OCI-LY1 (cell line): ENCODE results near the gene HTT.

ENCODE experiments used
- H2AFZ ChIP-seq: fragments of 200-600 bp; sonication (generic), shearing (Covaris generic); 2 replicates; pipeline ENCODE4 v1.6.0; 2014; ENCODE audit warnings: antibody characterized with exemption, mild to moderate bottlenecking, low read length
- H3F3A ChIP-seq: fragments of 200-600 bp; sonication (generic), shearing (Covaris generic); 2 replicates; pipeline ENCODE4 v1.6.0; 2014; ENCODE audit warnings: mild to moderate bottlenecking, antibody characterized with exemption, low read length, moderate library complexity; ENCODE audit not compliant: insufficient read depth
- H3K27ac ChIP-seq: fragments of 200-600 bp; sonication (generic); 2 replicates; pipeline ENCODE4 v1.5.1; 2014; ENCODE audit warnings: low read length, mixed run types, mild to moderate bottlenecking, low read depth; ENCODE audit not compliant: poor library complexity, severe bottlenecking
- H3K27me3 ChIP-seq: fragments of 200-600 bp; sonication (generic); 2 replicates; pipeline ENCODE4 v1.6.0; 2014; ENCODE audit warnings: antibody characterized with exemption, mild to moderate bottlenecking, low read length, moderate library complexity; ENCODE audit not compliant: insufficient read depth
- H3K36me3 ChIP-seq: fragments of 200-600 bp; sonication (generic); 2 replicates; pipeline ENCODE4 v1.6.1; 2014; ENCODE audit warnings: mild to moderate bottlenecking, antibody characterized with exemption, low read length, moderate library complexity, mixed read lengths; ENCODE audit not compliant: insufficient read depth
- H3K4me1 ChIP-seq: fragments of 200-600 bp; sonication (generic); 2 replicates; pipeline ENCODE4 v1.5.1; 2014; ENCODE audit warnings: mild to moderate bottlenecking, low read length, moderate library complexity; ENCODE audit not compliant: insufficient read depth, severe bottlenecking
- H3K4me2 ChIP-seq: fragments of 200-600 bp; sonication (generic), shearing (Covaris generic); 2 replicates; pipeline ENCODE4 v1.6.1; 2014; ENCODE audit warnings: low read length
- H3K4me3 ChIP-seq: fragments of 200-600 bp; sonication (generic); 2 replicates; pipeline ENCODE4 v1.5.1; 2014; ENCODE audit warnings: low read length, low read depth, mild to moderate bottlenecking, mixed read lengths; ENCODE audit not compliant: poor library complexity, severe bottlenecking
- H3K79me2 ChIP-seq: fragments of 200-600 bp; shearing (Covaris generic); 2 replicates; pipeline ENCODE4 v1.6.1; 2016; ENCODE audit warnings: mixed run types, low read length, mixed read lengths; ENCODE audit not compliant: insufficient read depth
- H3K9ac ChIP-seq: fragments of 200-600 bp; sonication (generic), shearing (Covaris generic); 2 replicates; pipeline ENCODE4 v1.6.1; 2014; ENCODE audit warnings: mild to moderate bottlenecking, low read length, mixed read lengths
- H3K9me2 ChIP-seq: fragments of 200-600 bp; sonication (generic), shearing (Covaris generic); 2 replicates; pipeline ENCODE4 v1.6.1; 2014; ENCODE audit warnings: low read depth, mild to moderate bottlenecking, low read length, mixed read lengths
- H3K9me3 ChIP-seq: fragments of 200-600 bp; shearing (Covaris generic); 2 replicates; pipeline ENCODE4 v1.6.1; 2014; ENCODE audit warnings: low read length, mixed read lengths
- H4K20me1 ChIP-seq: fragments of 200-600 bp; sonication (generic), shearing (Covaris generic); 2 replicates; pipeline ENCODE4 v1.6.0; 2016; ENCODE audit warnings: mild to moderate bottlenecking, low read length; ENCODE audit not compliant: insufficient read depth
- CTCF ChIP-seq: fragments of 200-600 bp; sonication (generic), shearing (Covaris generic); IDR thresholded peaks from 2 replicates; pipeline ENCODE4 v1.5.1; 2017; ENCODE audit warnings: mild to moderate bottlenecking, antibody characterized with exemption, low read length, moderate library complexity, mixed read lengths
- EZH2 ChIP-seq: fragments of 200-600 bp; sonication (generic), shearing (Covaris generic); IDR thresholded peaks from 2 replicates; pipeline ENCODE4 v1.8.0; 2017; ENCODE audit warnings: borderline replicate concordance, mixed run types, mild to moderate bottlenecking, antibody characterized with exemption, low read length, moderate library complexity, mixed read lengths

The HTT gene

GRCh38 chr4:3263876-3264193, 189.4 kb downstream of the HTT start:
- H3K36me3 ChIP-seq: no peaks in the 10 kb centered on the region
- no peaks in the 10 kb centered on the region for H3K27me3 ChIP-seq
- H3K27ac ChIP-seq: no peak overlapping the region
- H3K4me1 ChIP-seq: no peaks in the 10 kb centered on the region
- no peak overlapping the region for H3K4me3 ChIP-seq
- no peaks in the 10 kb centered on the region for H3K9me2 ChIP-seq
- TF ChIP-seq CTCF: no peak
- TF ChIP-seq EZH2: no peak
- no peak overlapping the region for H2AFZ ChIP-seq
- no peak overlapping the region for H3K4me2 ChIP-seq
- H4K20me1 ChIP-seq: no peaks in the 10 kb centered on the region
- H3K9ac ChIP-seq: no peak overlapping the region
- H3K79me2 ChIP-seq: no peaks in the 10 kb centered on the region
- H3K9me3 ChIP-seq: no peaks in the 10 kb centered on the region
- no peaks in the 10 kb centered on the region for H3F3A ChIP-seq

DNA sequence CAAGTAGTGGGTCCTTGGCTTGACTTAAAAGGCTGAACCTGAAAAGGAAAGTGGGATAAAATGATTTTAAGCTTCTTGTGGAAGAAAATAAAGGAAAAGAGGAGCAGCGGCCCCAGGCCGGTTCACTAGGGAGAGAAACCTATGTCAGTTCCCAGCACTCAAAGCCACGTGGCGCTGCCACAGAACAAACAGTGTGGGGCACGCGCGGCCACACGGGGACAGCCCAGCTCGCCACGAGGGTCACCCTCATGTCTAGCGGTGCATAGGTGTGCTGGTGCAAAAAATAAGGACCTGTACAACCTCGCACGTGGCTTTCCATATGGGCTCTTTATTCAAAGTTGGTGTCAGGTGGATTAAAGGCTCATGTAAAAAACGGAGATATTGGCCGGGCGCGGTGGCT, 191.6 kb downstream of the HTT start:
- H3K27me3 ChIP-seq: no peaks in the 10 kb centered on the region
- no peak overlapping the region for H3K4me3 ChIP-seq
- no peak overlapping the region for H3K27ac ChIP-seq
- H3K9ac ChIP-seq: no peak overlapping the region
- no peaks in the 10 kb centered on the region for H3K36me3 ChIP-seq
- no peaks in the 10 kb centered on the region for H3K4me1 ChIP-seq
- H4K20me1 ChIP-seq: no peaks in the 10 kb centered on the region
- TF ChIP-seq CTCF: no peak
- TF ChIP-seq EZH2: no peak
- H3K79me2 ChIP-seq: no peaks in the 10 kb centered on the region
- H3F3A ChIP-seq: no peaks in the 10 kb centered on the region
- H3K9me2 ChIP-seq: no peaks in the 10 kb centered on the region
- H2AFZ ChIP-seq: no peak overlapping the region
- H3K4me2 ChIP-seq: no peak overlapping the region
- H3K9me3 ChIP-seq: no peaks in the 10 kb centered on the region

DNA sequence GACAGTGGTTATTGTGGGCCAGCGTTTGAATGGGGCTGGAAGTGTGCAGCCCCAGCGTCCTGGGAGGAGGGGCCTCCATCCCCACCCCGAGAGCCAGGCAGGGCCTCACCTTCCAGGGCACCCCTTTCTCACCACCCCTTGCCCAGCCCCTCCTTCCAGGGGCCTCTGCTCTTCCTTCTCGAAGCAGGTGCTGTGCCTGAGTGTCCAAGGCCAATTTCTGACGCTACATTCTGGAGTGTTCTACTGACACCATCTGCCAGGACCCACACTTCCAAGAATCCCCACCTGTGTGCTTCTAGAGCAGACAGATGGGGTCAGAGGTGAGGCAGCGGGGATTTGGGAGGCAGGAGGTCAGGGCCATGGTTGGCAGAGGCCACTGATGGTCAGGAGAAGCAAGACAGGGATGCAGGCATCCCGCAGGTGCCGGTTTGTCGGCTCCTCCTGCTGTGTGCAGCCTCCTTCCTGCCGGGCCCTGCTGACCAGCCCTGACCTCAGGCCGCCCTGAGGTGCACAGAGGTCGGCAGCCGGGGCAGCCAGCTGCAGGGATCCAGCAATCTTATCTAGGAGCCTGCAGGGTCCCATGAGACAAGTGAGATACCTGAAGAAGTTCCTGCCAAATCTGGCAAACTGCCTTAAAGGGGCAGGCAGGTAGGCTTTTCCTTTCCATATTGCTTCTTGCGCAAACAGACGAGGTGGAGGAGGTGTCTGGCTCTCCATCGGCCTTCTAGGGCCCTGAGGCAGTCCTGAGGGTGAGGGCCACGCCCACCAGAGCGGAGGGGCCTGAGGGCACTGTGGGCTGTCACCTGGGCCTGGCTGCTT, 193.3 kb downstream of the HTT start:
- no peaks in the 10 kb centered on the region for H3K36me3 ChIP-seq
- no peak overlapping the region for H3K27ac ChIP-seq
- H3K4me1 ChIP-seq: no peaks in the 10 kb centered on the region
- H3K4me3 ChIP-seq: no peak overlapping the region
- no peak overlapping the region for H3K9ac ChIP-seq
- no peaks in the 10 kb centered on the region for H3K9me3 ChIP-seq
- no peaks in the 10 kb centered on the region for H4K20me1 ChIP-seq
- H3K4me2 ChIP-seq: no peak overlapping the region
- no peaks in the 10 kb centered on the region for H3K9me2 ChIP-seq
- H2AFZ ChIP-seq: no peak overlapping the region
- TF ChIP-seq EZH2 (no peak), CTCF (no peak)
- H3F3A ChIP-seq: no peaks in the 10 kb centered on the region
- H3K27me3 ChIP-seq: no peaks in the 10 kb centered on the region
- no peaks in the 10 kb centered on the region for H3K79me2 ChIP-seq
